ENCODE measurements around the gene MYEF2. TPM values are rescaled to one million over a fixed set of nuclear protein-coding genes. Genes with fewer than 3 reads are reported as not detected.

Gene MYEF2
- total RNA-seq, 1 experiment from 2014 or later, result 112 TPM

- Histone ChIP-seq H3K9me3 (ENCODE audit: low read depth, low read length, poor library complexity, severe bottlenecking) (peaks cover 17% of the 10 kb centered on the region), H3K27ac (ENCODE audit: low read depth, low read length, poor library complexity, severe bottlenecking) (no peak overlapping the region), H3K27me3 (replicated peaks; ENCODE audit: insufficient read depth, low read depth, low read length, poor library complexity) (no peaks in the 10 kb centered on the region), H3K36me3 (ENCODE audit: insufficient read depth, low read length, poor library complexity, severe bottlenecking) (peaks cover 37% of the 10 kb centered on the region), H3K4me3 (ENCODE audit: low read depth, low read length, poor library complexity, severe bottlenecking) (no peak overlapping the region), H3K4me1 (ENCODE audit: insufficient read depth, low read length, poor library complexity, severe bottlenecking) (peaks cover 4% of the 10 kb centered on the region)
- intact Hi-C loops (cut with micrococcal nuclease; ENCODE audit: unreplicated experiment), result no loop called here
- POLR2A ChIA-PET (ENCODE audit: low non-redundant PET), result no interaction called here
- no peak for DNase-seq (ENCODE audit: low spot score)
- no peak for TF ChIP-seq CTCF (conservative IDR thresholded peaks at IDR 0.05; ENCODE audit: low read depth, low read length)
- no peak for TF ChIP-seq EZH2 (IDR thresholded peaks at IDR 0.05; ENCODE audit: borderline replicate concordance, low read depth, low read length, poor library complexity, severe bottlenecking)
- CTCF ChIA-PET, result no interaction called here
- no TSS peak for BruUV-seq (replicated peaks)
Measured at GRCh38 chr15:48168616-48169015, 9.5 kb downstream of the MYEF2 start.

DNA sequence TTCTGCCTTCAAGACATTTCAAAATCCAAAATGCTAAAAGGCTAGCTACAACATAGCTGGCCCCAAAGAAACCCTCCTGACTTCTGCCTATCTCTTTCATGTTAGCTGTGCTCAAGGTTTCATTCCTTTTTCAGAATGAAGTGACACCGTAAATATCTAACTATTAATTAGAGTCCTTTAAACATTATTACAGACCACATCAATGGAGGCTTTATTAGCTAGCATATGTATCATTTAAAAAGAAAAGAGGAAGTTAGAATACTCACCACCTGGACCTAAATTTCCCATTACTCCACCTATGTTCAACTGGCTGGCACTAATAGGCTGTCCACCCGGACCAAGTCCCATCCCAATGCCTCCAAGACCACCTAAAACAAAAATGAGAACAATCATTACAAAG lies 24.6 kb downstream of the MYEF2 start:
- no TSS peak for BruUV-seq (replicated peaks)
- intact Hi-C loops (cut with micrococcal nuclease; ENCODE audit: unreplicated experiment), result no loop called here
- Histone ChIP-seq H3K4me1 (ENCODE audit: insufficient read depth, low read length, poor library complexity, severe bottlenecking) (no peaks in the 10 kb centered on the region), H3K36me3 (ENCODE audit: insufficient read depth, low read length, poor library complexity, severe bottlenecking) (peaks cover 41% of the 10 kb centered on the region), H3K27ac (ENCODE audit: low read depth, low read length, poor library complexity, severe bottlenecking) (no peak overlapping the region), H3K27me3 (replicated peaks; ENCODE audit: insufficient read depth, low read depth, low read length, poor library complexity) (no peaks in the 10 kb centered on the region), H3K9me3 (ENCODE audit: low read depth, low read length, poor library complexity, severe bottlenecking) (no peaks in the 10 kb centered on the region), H3K4me3 (ENCODE audit: low read depth, low read length, poor library complexity, severe bottlenecking) (no peak overlapping the region)
- CTCF ChIA-PET, result no interaction called here
- POLR2A ChIA-PET (ENCODE audit: low non-redundant PET), result no interaction called here
- no peak for DNase-seq (ENCODE audit: low spot score)
- no peak for TF ChIP-seq CTCF (conservative IDR thresholded peaks at IDR 0.05; ENCODE audit: low read depth, low read length)
- no peak for TF ChIP-seq EZH2 (IDR thresholded peaks at IDR 0.05; ENCODE audit: borderline replicate concordance, low read depth, low read length, poor library complexity, severe bottlenecking)

DNA sequence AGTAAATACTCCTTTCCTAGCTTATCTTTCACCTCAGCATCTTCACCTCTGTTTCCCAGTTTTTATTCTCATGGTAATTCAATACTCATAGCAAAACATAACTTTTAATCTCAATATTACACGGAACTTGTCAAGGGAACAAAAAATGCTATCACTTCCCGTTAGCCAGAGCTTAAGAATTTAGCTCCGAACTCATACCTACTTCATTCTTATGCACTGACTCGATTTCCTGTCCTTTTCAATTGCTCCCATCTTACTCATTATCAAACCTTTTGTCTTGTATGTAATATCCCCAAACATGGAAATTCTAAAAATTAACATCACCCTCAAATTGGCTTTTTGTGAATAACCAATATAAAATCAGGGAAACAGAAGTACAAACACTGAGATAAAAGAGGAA lies 28.2 kb downstream of the MYEF2 start:
- POLR2A ChIA-PET (ENCODE audit: low non-redundant PET), result no interaction called here
- TF ChIP-seq EZH2 (IDR thresholded peaks at IDR 0.05; ENCODE audit: borderline replicate concordance, low read depth, low read length, poor library complexity, severe bottlenecking) (no peak), CTCF (conservative IDR thresholded peaks at IDR 0.05; ENCODE audit: low read depth, low read length) (no peak)
- Histone ChIP-seq H3K27me3 (replicated peaks; ENCODE audit: insufficient read depth, low read depth, low read length, poor library complexity) (no peaks in the 10 kb centered on the region), H3K36me3 (ENCODE audit: insufficient read depth, low read length, poor library complexity, severe bottlenecking) (peaks cover 40% of the 10 kb centered on the region), H3K4me1 (ENCODE audit: insufficient read depth, low read length, poor library complexity, severe bottlenecking) (no peaks in the 10 kb centered on the region), H3K9me3 (ENCODE audit: low read depth, low read length, poor library complexity, severe bottlenecking) (no peaks in the 10 kb centered on the region), H3K4me3 (ENCODE audit: low read depth, low read length, poor library complexity, severe bottlenecking) (no peak overlapping the region), H3K27ac (ENCODE audit: low read depth, low read length, poor library complexity, severe bottlenecking) (no peak overlapping the region)
- intact Hi-C loops (cut with micrococcal nuclease; ENCODE audit: unreplicated experiment), result no loop called here
- CTCF ChIA-PET, result no interaction called here
- no TSS peak for BruUV-seq (replicated peaks)
- DNase-seq (ENCODE audit: low spot score), result peak; percentile 14
